Caco-2 (cell line): ENCODE measurements around the gene CAPN15. TPM values are rescaled to one million over a fixed set of nuclear protein-coding genes. Genes with fewer than 3 reads are reported as not detected.
A peak's percentile ranks its signal among the peaks of the same experiment; 100 is the strongest.

Source experiments
- BruUV-seq: library from RNA; stranded (reverse); fragments of 400-500 nt; replicated peaks from 2 replicates; lab custom pipeline; 2021; lab: Mats Ljungman, UMichigan
- CTCF ChIA-PET: fragments of 300-600 bp; sonication (Branson Sonifier 250); formaldehyde crosslinking; loops from one replicate; lab custom pipeline; 2022; ENCODE audit warnings: antibody characterized with exemption; lab: Charles Lee
- POLR2A ChIA-PET: fragments of 300-600 bp; sonication (Branson Sonifier 250); formaldehyde crosslinking; loops from one replicate; lab custom pipeline; 2022; ENCODE audit warnings: antibody characterized with exemption; lab: Charles Lee
- DNase-seq, 2 experiments: peaks; one replicate each; pipeline versions ENCODE4 v3.0.0 to v3.0.0-alpha.2; 2020 to 2022
- H3K27me3 ChIP-seq: replicated peaks from 2 replicates; pipeline ENCODE4 v1.6.0; 2011; ENCODE audit warnings: low read length; ENCODE audit not compliant: control insufficient read depth, insufficient read depth
- H3K36me3 ChIP-seq: 2 replicates; pipeline ENCODE4 v1.5.1; 2011; ENCODE audit warnings: low read length; ENCODE audit not compliant: control insufficient read depth, insufficient read depth
- H3K4me1 ChIP-seq: fragments of 250-450 bp; sonication (Bioruptor Pico); 2 replicates; pipeline ENCODE4 v1.5.1; 2020; ENCODE audit warnings: mild to moderate bottlenecking
- H3K4me3 ChIP-seq: 2 replicates; pipeline ENCODE4 v1.5.1; 2011; ENCODE audit warnings: low read depth, mild to moderate bottlenecking, control low read depth, low read length
- H3K9me3 ChIP-seq: fragments of 250-450 bp; sonication (Bioruptor Pico); 2 replicates; pipeline ENCODE4 v1.5.1; 2020; ENCODE audit warnings: mild to moderate bottlenecking, moderate library complexity
- H3K27ac Mint-ChIP-seq: one replicate; pipeline ENCODE4 v1.8.0; 2022; ENCODE audit warnings: mixed read lengths; ENCODE audit not compliant: unreplicated experiment
- H3K27me3 Mint-ChIP-seq: one replicate; pipeline ENCODE4 v1.8.0; 2022; ENCODE audit warnings: mixed read lengths; ENCODE audit not compliant: insufficient read depth, unreplicated experiment
- H3K36me3 Mint-ChIP-seq: one replicate; pipeline ENCODE4 v1.8.0; 2022; ENCODE audit warnings: mild to moderate bottlenecking, mixed read lengths; ENCODE audit not compliant: insufficient read depth, unreplicated experiment
- H3K4me1 Mint-ChIP-seq: one replicate; pipeline ENCODE4 v1.8.0; 2022; ENCODE audit warnings: low read depth, mixed read lengths; ENCODE audit not compliant: unreplicated experiment
- H3K4me3 Mint-ChIP-seq: one replicate; pipeline ENCODE4 v1.8.0; 2022; ENCODE audit warnings: mild to moderate bottlenecking, moderate library complexity, mixed read lengths; ENCODE audit not compliant: unreplicated experiment
- H3K9me3 Mint-ChIP-seq: one replicate; pipeline ENCODE4 v1.8.0; 2022; ENCODE audit warnings: mixed read lengths; ENCODE audit not compliant: unreplicated experiment
- intact Hi-C: fragments of 100-400 bp; cut with micrococcal nuclease; formaldehyde crosslinking; loops from one replicate; pipeline ENCODE4 v1.10.0; 2022; ENCODE audit not compliant: unreplicated experiment
- total RNA-seq: library from RNA; stranded (reverse); gene quantifications from 2 replicates; pipeline ENCODE4 v1.2.3, GENCODE V29; 2022
- TF ChIP-seq, protein P1 (sequence below), 2 experiments: fragments of 200-600 bp in 1 of 2; IDR thresholded peaks; 1 replicate in 1 of 2; 2 replicates in 1 of 2; pipeline versions ENCODE4 v1.5.1 to v1.8.0; 2011 to 2022; ENCODE audit warnings: antibody characterized with exemption in 1 of 2, control low read depth in 1 of 2, inconsistent platforms in 1 of 2, low read depth in 1 of 2, low read length in 1 of 2, mild to moderate bottlenecking in 1 of 2, moderate library complexity in 1 of 2; ENCODE audit not compliant: insufficient read depth in 1 of 2, severe bottlenecking in 1 of 2, unreplicated experiment in 1 of 2

CAPN15 gene
- total RNA-seq, 1 experiment from 2014 or later, result 85.3 TPM

DNA sequence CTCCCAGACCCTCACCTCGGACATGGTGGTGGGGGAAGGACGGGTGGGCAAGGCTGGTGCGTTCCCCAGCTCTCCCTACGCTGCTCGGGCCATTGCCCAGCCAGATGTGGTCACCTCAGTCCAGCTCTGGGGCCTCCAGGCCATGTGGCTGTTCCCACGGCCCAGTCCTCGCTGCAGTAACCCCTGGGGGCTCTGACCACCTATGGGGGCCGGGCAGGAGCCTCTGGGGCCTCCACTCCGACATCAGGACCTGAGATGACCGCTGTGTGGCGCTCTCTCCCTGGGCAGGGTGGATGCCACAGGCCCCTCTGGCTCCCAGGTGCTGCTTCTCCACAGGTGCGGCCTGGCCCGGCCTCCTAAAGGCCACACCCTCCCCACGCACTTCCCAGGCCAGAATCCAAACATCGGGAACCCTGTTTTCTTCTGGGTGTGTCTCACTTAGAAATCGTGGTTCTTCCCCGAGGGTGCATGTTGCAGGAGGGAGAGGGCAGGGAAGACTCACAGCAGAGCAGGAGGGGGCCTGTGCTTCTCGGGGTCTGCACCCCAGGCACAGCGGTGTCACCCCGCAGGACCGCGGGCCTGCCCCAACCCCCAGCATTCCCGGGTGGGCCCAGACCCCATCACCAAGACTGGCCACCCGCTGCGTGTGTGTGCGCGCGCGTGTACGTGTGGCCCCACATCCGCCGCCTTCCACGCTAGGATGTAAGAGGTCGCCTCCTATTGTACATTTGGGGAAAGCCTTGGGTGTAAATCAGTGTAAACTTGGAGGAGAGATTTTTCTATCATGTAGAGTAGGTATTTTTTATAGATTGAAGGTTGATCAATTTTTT is 5.9 kb upstream of the CAPN15 start:
- BruUV-seq, result no TSS peak
- Mint-ChIP-seq H3K9me3 (no peaks in the 10 kb centered on the region), H3K27me3 (no peaks in the 10 kb centered on the region), H3K4me3 (no peak overlapping the region), H3K36me3 (peaks cover 36% of the 10 kb centered on the region), H3K4me1 (no peaks in the 10 kb centered on the region), H3K27ac (no peak overlapping the region)
- peak in 1 of 2 experiments; percentile 38 for DNase-seq
- intact Hi-C loops, result no loop called here
- ChIA-PET POLR2A (no interaction called here), CTCF (no interaction called here)
- H3K36me3 ChIP-seq, result 0 out of 2 replicates have a peak, but pooled peaks cover 1% of the 10 kb centered on the region
- TF ChIP-seq, protein P1, sequence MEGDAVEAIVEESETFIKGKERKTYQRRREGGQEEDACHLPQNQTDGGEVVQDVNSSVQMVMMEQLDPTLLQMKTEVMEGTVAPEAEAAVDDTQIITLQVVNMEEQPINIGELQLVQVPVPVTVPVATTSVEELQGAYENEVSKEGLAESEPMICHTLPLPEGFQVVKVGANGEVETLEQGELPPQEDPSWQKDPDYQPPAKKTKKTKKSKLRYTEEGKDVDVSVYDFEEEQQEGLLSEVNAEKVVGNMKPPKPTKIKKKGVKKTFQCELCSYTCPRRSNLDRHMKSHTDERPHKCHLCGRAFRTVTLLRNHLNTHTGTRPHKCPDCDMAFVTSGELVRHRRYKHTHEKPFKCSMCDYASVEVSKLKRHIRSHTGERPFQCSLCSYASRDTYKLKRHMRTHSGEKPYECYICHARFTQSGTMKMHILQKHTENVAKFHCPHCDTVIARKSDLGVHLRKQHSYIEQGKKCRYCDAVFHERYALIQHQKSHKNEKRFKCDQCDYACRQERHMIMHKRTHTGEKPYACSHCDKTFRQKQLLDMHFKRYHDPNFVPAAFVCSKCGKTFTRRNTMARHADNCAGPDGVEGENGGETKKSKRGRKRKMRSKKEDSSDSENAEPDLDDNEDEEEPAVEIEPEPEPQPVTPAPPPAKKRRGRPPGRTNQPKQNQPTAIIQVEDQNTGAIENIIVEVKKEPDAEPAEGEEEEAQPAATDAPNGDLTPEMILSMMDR (IDR thresholded peaks at IDR 0.05; ENCODE audit: insufficient read depth in 1 of 2, low read depth in 1 of 2, low read length in 1 of 2, severe bottlenecking in 1 of 2, unreplicated experiment in 1 of 2), result peak in 1 of 2 experiments; percentile 31
- H3K27me3 ChIP-seq, result no peaks in the 10 kb centered on the region
- no peaks in the 10 kb centered on the region for H3K9me3 ChIP-seq
- H3K4me1 ChIP-seq, result peaks cover 9% of the 10 kb centered on the region
- no peak overlapping the region for H3K4me3 ChIP-seq

DNA sequence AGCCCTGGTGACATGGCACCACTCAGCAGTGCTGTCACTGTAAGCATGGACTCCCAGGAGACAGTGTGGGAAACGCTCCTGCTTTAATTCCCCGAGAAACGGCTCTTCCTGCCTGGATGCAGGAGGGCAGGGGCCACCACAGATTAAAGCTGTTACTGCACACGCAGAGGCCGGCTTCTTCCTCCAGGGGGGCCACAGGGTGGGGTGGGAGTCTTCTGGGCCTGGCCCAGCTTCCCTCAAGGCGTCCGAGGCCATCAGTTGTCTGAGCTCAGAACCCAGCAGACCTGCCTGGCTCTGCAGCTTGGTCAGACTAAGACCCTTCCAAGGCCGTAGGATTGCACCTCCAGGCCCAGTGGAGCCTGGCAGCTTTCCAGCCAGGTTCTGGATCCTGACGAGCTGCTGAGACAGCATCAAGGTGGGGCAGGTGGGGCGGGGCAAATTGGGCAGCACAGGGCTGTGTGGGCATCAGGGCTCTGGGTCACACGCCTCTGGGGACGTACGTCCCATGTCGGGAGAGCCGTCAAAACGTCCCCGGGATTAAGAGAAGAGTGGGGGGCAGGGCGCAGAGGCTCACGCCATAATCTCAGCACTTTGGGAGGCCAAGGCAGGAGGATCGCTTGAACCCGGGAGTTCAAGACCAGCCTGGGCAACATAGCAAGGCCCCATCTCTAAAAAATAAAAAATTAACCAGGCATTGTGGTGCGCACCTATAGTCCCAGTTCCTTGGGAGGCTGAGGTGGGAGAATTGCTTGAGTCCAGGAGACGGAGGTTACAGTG is 5.0 kb upstream of the CAPN15 start:
- no peak overlapping the region for H3K27ac Mint-ChIP-seq
- intact Hi-C loops, result no loop called here
- H3K9me3 ChIP-seq, result no peaks in the 10 kb centered on the region
- H3K4me3 Mint-ChIP-seq, result no peak overlapping the region
- CTCF ChIA-PET, result no interaction called here
- peaks cover 9% of the 10 kb centered on the region for H3K4me1 ChIP-seq
- H3K9me3 Mint-ChIP-seq, result no peaks in the 10 kb centered on the region
- POLR2A ChIA-PET, result interaction anchor here (0.6 to 1.2 kb wide), 2 partner anchors 11 to 67 kb away, joined by 3 read pairs; no protein-coding TSS in a partner anchor
- no peaks in the 10 kb centered on the region for H3K27me3 ChIP-seq
- peaks cover 41% of the 10 kb centered on the region for H3K36me3 Mint-ChIP-seq
- TF ChIP-seq, protein P1 (IDR thresholded peaks at IDR 0.05; ENCODE audit: insufficient read depth in 1 of 2, low read depth in 1 of 2, low read length in 1 of 2, severe bottlenecking in 1 of 2, unreplicated experiment in 1 of 2), result no peak
- BruUV-seq, result no TSS peak
- no peaks in the 10 kb centered on the region for H3K4me1 Mint-ChIP-seq
- DNase-seq, result no peak
- H3K4me3 ChIP-seq, result no peak overlapping the region
- no peaks in the 10 kb centered on the region for H3K27me3 Mint-ChIP-seq
- 0 out of 2 replicates have a peak, but pooled peaks cover 1% of the 10 kb centered on the region for H3K36me3 ChIP-seq

DNA sequence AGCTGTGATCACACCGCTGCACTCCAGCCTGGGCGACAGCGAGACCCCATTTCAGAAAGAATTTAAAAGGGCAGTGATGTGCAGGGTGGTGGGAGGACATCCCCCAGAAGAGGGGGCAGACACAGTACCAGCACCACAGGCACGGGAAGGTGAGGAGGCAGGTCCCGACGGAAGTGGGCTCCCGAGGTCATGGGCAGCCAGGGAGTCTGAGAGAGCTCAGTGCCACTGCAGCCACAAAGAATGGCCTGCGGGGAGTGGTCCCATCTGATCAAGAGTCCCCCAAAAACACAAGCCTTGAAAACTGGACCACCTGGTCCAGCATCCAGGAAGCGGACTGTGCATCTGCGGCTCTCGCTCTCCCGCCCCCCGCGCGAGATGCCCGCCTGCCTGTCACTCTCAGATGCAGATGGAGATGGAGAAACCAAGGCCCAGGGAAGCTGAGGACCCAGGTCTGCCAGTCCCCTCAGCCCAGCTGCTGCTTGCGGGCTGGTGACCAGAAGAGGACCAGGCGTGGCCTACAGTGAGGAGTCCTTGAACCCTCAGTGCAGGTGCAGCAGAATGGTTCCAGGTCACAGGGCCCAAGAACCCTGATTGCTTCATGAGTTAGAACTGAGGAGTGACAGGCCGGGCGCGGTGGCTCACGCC is 4.3 kb upstream of the CAPN15 start:
- BruUV-seq, result no TSS peak
- TF ChIP-seq, protein P1 (IDR thresholded peaks at IDR 0.05; ENCODE audit: insufficient read depth in 1 of 2, low read depth in 1 of 2, low read length in 1 of 2, severe bottlenecking in 1 of 2, unreplicated experiment in 1 of 2), result no peak
- H3K27me3 ChIP-seq, result no peaks in the 10 kb centered on the region
- no peak for DNase-seq
- no peaks in the 10 kb centered on the region for H3K27me3 Mint-ChIP-seq
- H3K4me3 ChIP-seq, result no peak overlapping the region
- H3K4me1 ChIP-seq, result peaks cover 9% of the 10 kb centered on the region
- H3K4me1 Mint-ChIP-seq, result no peaks in the 10 kb centered on the region
- 0 out of 2 replicates have a peak, but pooled peaks cover 1% of the 10 kb centered on the region for H3K36me3 ChIP-seq
- H3K27ac Mint-ChIP-seq, result no peak overlapping the region
- POLR2A ChIA-PET, result interaction anchor here (0.6 to 1.2 kb wide), 2 partner anchors 10 to 68 kb away, joined by 3 read pairs; no protein-coding TSS in a partner anchor
- no peaks in the 10 kb centered on the region for H3K9me3 Mint-ChIP-seq
- CTCF ChIA-PET, result no interaction called here
- intact Hi-C loops, result no loop called here
- no peak overlapping the region for H3K4me3 Mint-ChIP-seq
- peaks cover 41% of the 10 kb centered on the region for H3K36me3 Mint-ChIP-seq
- no peaks in the 10 kb centered on the region for H3K9me3 ChIP-seq
